GM23338 (cell line): Measurements from ENCODE around the gene SPATA31C1. TPM values are rescaled to one million over a fixed set of nuclear protein-coding genes. Genes with fewer than 3 reads are reported as not detected.

Source experiments
- ATAC-seq: fragments of 200-7000 bp; cut with Tn5 transposase; 3 replicates; pipeline ENCODE4 v1.9.1; 2020
- DNase-seq: peaks from one replicate; pipeline ENCODE4 v3.0.0-alpha.2; 2015; ENCODE audit warnings: low spot score
- H2AFZ ChIP-seq: fragments of 200-600 bp; sonication (generic); 2 replicates; pipeline ENCODE4 v1.8.0; 2016; ENCODE audit warnings: antibody characterized with exemption, mild to moderate bottlenecking, moderate library complexity
- H3F3A ChIP-seq: fragments of 200-600 bp; sonication (generic); replicated peaks from 2 replicates; pipeline ENCODE4 v1.8.0; 2017; ENCODE audit warnings: antibody characterized with exemption, mixed run types, low read depth
- H3K27ac ChIP-seq: fragments of 200-600 bp; sonication (generic); 2 replicates; pipeline ENCODE4 v1.6.1; 2016; ENCODE audit warnings: low read depth
- H3K27me3 ChIP-seq: fragments of 200-600 bp; sonication (generic); 2 replicates; pipeline ENCODE4 v1.8.0; 2016; ENCODE audit warnings: mild to moderate bottlenecking, mixed run types, moderate library complexity; ENCODE audit not compliant: insufficient read depth
- H3K36me3 ChIP-seq: fragments of 200-600 bp; sonication (generic); 2 replicates; pipeline ENCODE4 v1.8.0; 2016; ENCODE audit warnings: mild to moderate bottlenecking; ENCODE audit not compliant: insufficient read depth
- H3K4me1 ChIP-seq: fragments of 200-600 bp; sonication (generic); 2 replicates; pipeline ENCODE4 v1.8.0; 2016; ENCODE audit warnings: mild to moderate bottlenecking, moderate library complexity; ENCODE audit not compliant: insufficient read depth
- H3K4me2 ChIP-seq: fragments of 200-600 bp; sonication (generic); 2 replicates; pipeline ENCODE4 v1.7.1; 2017; ENCODE audit warnings: mixed run types
- H3K4me3 ChIP-seq: fragments of 200-600 bp; sonication (generic); 2 replicates; pipeline ENCODE4 v1.6.1; 2016; ENCODE audit warnings: mixed run types
- H3K79me2 ChIP-seq: fragments of 200-600 bp; sonication (generic); replicated peaks from 2 replicates; pipeline ENCODE4 v1.8.0; 2017; ENCODE audit warnings: mild to moderate bottlenecking; ENCODE audit not compliant: insufficient read depth
- H3K9me2 ChIP-seq: fragments of 200-600 bp; sonication (generic); 2 replicates; pipeline ENCODE4 v1.8.0; 2017; ENCODE audit not compliant: insufficient read depth
- H4K20me1 ChIP-seq: fragments of 200-600 bp; sonication (generic); replicated peaks from 2 replicates; pipeline ENCODE4 v1.8.0; 2017; ENCODE audit warnings: mild to moderate bottlenecking; ENCODE audit not compliant: insufficient read depth
- H3K27ac Mint-ChIP-seq: 2 replicates; pipeline ENCODE4 v1.8.0; 2020; ENCODE audit warnings: inconsistent platforms, mild to moderate bottlenecking, moderate library complexity, mixed read lengths
- H3K27me3 Mint-ChIP-seq: 3 replicates; pipeline ENCODE4 v1.8.0; 2022; ENCODE audit warnings: low read depth, mild to moderate bottlenecking, moderate library complexity, mixed read lengths, inconsistent platforms; ENCODE audit not compliant: insufficient read depth, poor library complexity
- H3K36me3 Mint-ChIP-seq: 3 replicates; pipeline ENCODE4 v1.8.0; 2021; ENCODE audit warnings: low read depth, mild to moderate bottlenecking, inconsistent platforms, moderate library complexity, mixed read lengths
- H3K4me1 Mint-ChIP-seq: 3 replicates; pipeline ENCODE4 v1.8.0; 2020; ENCODE audit warnings: mild to moderate bottlenecking, inconsistent platforms, mixed read lengths
- H3K4me3 Mint-ChIP-seq: 3 replicates; pipeline ENCODE4 v1.8.0; 2021; ENCODE audit warnings: moderate library complexity, mild to moderate bottlenecking, inconsistent platforms, mixed read lengths
- H3K9me3 Mint-ChIP-seq: 3 replicates; pipeline ENCODE4 v1.8.0; 2020; ENCODE audit warnings: moderate library complexity, mild to moderate bottlenecking, inconsistent platforms, mixed read lengths
- CREB1 ChIP-seq: fragments of 250-450 bp; sonication (Bioruptor Pico); IDR thresholded peaks from 2 replicates; pipeline ENCODE4 v1.5.0; 2020; ENCODE audit warnings: low read depth, mild to moderate bottlenecking, moderate library complexity
- CTCF ChIP-seq, 2 experiments: fragments of 200-600 bp in 1 of 2; sonication (generic) in 1 of 2; conservative IDR thresholded peaks; 2 replicates each; pipeline versions ENCODE4 v1.5.1 to v1.6.1; 2016 to 2017; ENCODE audit warnings: antibody characterized with exemption in 2 of 2, low read depth in 2 of 2, mild to moderate bottlenecking in 2 of 2, moderate library complexity in 1 of 2
- EZH2 ChIP-seq: fragments of 200-600 bp; sonication (generic); IDR thresholded peaks from one replicate; pipeline ENCODE4 v1.8.0; 2017; ENCODE audit warnings: antibody characterized with exemption, mild to moderate bottlenecking, low read depth; ENCODE audit not compliant: unreplicated experiment
- EZH2phosphoT487 ChIP-seq: fragments of 200-600 bp; sonication (generic); IDR thresholded peaks from one replicate; pipeline ENCODE4 v1.8.1; 2018; ENCODE audit warnings: antibody characterized with exemption; ENCODE audit not compliant: unreplicated experiment
- JUNB ChIP-seq: IDR thresholded peaks from one replicate; pipeline ENCODE4 v1.6.1; 2016; ENCODE audit warnings: antibody characterized with exemption; ENCODE audit not compliant: unreplicated experiment
- NANOG ChIP-seq: IDR thresholded peaks from 2 replicates; pipeline ENCODE4 v1.6.1; 2016; ENCODE audit warnings: antibody characterized with exemption, borderline replicate concordance
- POLR2AphosphoS5 ChIP-seq: IDR thresholded peaks from 2 replicates; pipeline ENCODE4 v1.6.1; 2016; ENCODE audit warnings: antibody characterized with exemption, low read depth
- REST ChIP-seq: IDR thresholded peaks from one replicate; pipeline ENCODE4 v1.6.1; 2018; ENCODE audit warnings: antibody characterized with exemption; ENCODE audit not compliant: unreplicated experiment
- ZNF114 ChIP-seq: fragments of 250-450 bp; sonication (Bioruptor Pico); IDR thresholded peaks from 2 replicates; pipeline ENCODE4 v1.5.0; 2020; ENCODE audit warnings: mild to moderate bottlenecking, moderate library complexity
- ZNF331 ChIP-seq: fragments of 250-450 bp; sonication (Bioruptor Pico); IDR thresholded peaks from 2 replicates; pipeline ENCODE4 v1.5.0; 2020; ENCODE audit warnings: low read depth, mild to moderate bottlenecking, moderate library complexity
- ZNF462 ChIP-seq: fragments of 250-450 bp; sonication (Bioruptor Pico); IDR thresholded peaks from 2 replicates; pipeline ENCODE4 v1.5.0; 2020; ENCODE audit warnings: mild to moderate bottlenecking, moderate library complexity
- polyA plus RNA-seq: library from polyadenylated mRNA; unstranded; fragments of >200 nt; fragmentation: Nextera tagmentation; extraction: Ambion mirVana; gene quantifications from 2 replicates; pipeline ENCODE4 v1.2.1, GENCODE V29; 2016
- total RNA-seq: library from RNA; depleted of rRNA; stranded (reverse); fragments of >200 nt; shearing (Covaris generic); gene quantifications from 2 replicates; pipeline ENCODE4 v1.2.3, GENCODE V29; 2014

SPATA31C1 gene
- total and polyA plus RNA-seq, 2 experiments from 2014 or later: not detected

- no peak for ATAC-seq
- Histone ChIP-seq H3K36me3 (no peaks in the 10 kb centered on the region), H3K4me2 (no peak overlapping the region), H3K27me3 (no peaks in the 10 kb centered on the region), H3K79me2 (no peaks in the 10 kb centered on the region), H3K9me2 (no peaks in the 10 kb centered on the region), H3K4me3 (no peak overlapping the region), H4K20me1 (no peaks in the 10 kb centered on the region), H3K27ac (no peak overlapping the region), H3K4me1 (no peaks in the 10 kb centered on the region), H2AFZ (no peak overlapping the region), H3F3A (no peaks in the 10 kb centered on the region)
- H3K36me3 Mint-ChIP-seq: no peaks in the 10 kb centered on the region
- no peak for DNase-seq
- H3K27me3 Mint-ChIP-seq: peaks cover 5% of the 10 kb centered on the region
- no peak overlapping the region for H3K4me3 Mint-ChIP-seq
- H3K9me3 Mint-ChIP-seq: peaks cover 2% of the 10 kb centered on the region; the same call in 2 of the 3 replicates
- H3K4me1 Mint-ChIP-seq: no peaks in the 10 kb centered on the region
- H3K27ac Mint-ChIP-seq: no peak overlapping the region
- TF ChIP-seq EZH2phosphoT487: no peak
- TF ChIP-seq CREB1: no peak
- TF ChIP-seq POLR2AphosphoS5: no peak
- TF ChIP-seq CTCF (conservative IDR thresholded peaks at IDR 0.05; ENCODE audit: low read depth in 2 of 2): no peak
- TF ChIP-seq ZNF462 (CRISPR knock-in tag): no peak
- TF ChIP-seq JUNB: no peak
- TF ChIP-seq REST: no peak
- TF ChIP-seq ZNF331 (CRISPR knock-in tag): no peak
- no peak for TF ChIP-seq ZNF114 (CRISPR knock-in tag)
- TF ChIP-seq NANOG: no peak
- no peak for TF ChIP-seq EZH2
Observed at GRCh38 chr9:87889065-87889881, 28.5 kb upstream of the SPATA31C1 start.
